Left renal pelvis (tissue), 4 donors: ENCODE data around the gene PRKCZ. TPM values are rescaled to one million over a fixed set of nuclear protein-coding genes. Genes with fewer than 3 reads are reported as not detected.

Source experiments
- DNase-seq, 4 donors: peaks; one replicate each; pipeline ENCODE4 v3.0.0-alpha.2; 2013; ENCODE audit warnings: low read depth in 4 of 4, low spot score in 3 of 4
- polyA plus RNA-seq, 4 donors: library from polyadenylated mRNA; unstranded; fragments of 120-200 nt; gene quantifications; one replicate each; pipeline ENCODE4 v1.2.1, GENCODE V29; 2013; ENCODE audit not compliant: insufficient read length in 4 of 4

The PRKCZ gene
- polyA plus RNA-seq, 4 donors, result 7.2 to 35.9 (median 32.7) TPM

DNA sequence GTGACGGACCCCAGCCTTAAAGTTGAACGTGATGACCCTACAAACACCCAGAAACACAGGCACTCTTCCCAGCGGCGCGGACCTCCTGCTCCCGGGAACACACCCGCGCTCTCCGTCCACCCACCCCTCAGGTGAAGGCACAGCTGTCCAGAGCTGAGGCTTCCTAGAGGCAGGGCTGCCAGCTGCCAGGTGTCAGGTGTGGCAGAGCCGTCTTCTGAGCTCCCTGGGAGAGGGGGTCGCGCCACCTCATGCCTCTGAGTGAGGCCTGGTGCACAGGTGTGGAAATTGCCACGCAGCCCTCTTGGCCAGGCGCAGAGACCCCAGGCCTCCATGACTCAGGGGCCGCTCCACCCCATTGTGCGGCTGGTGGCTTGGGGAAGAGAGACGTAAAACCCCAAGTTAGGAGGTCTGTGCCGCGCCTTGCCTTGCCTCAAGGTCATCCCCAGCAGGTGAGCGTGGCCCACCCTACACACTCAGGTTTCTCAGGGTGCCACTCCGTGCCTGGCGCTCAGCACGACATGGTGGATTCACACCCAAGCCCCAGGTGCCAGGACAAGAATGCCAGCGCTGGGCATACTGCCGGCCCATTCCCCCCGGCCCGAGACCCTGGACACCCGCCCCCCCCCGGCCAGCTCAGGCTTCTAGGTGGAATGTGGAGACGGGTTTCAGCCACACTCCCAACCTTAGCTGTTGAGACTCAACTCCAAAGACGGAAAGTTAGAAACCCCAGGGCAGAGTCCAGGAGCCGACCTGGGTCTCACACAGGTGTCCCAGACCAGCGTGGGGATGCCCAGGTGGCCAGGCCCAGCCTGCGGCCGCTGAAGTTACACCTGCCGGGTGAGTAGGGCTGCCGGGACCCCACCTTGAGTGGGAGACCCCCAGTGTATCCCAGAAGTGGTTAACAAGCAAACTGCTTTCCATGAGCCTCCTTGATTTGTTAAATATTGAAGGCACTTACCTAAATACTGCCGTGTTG lies 136.0 kb downstream of the PRKCZ start:
- DNase-seq, result no peak

DNA sequence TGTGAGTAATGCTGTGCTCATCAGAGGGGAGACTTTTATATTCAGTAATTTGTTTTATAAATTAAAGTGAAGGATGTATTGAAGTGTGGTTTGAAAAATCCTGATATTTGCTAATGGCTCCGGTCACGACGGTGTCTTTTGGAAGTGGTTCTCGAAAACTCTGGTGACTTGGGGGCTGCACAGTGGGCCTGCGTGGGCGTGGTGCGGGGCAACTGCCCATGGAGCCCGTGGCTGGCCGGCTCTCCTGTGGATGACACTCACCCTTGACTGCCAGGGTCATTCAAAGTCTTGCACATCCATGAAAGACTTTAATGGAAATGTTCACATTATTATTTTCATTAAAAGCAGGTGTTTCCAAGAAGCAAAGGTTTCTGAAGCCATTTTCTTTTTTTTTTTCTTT lies 136.7 kb downstream of the PRKCZ start:
- no peak for DNase-seq

DNA sequence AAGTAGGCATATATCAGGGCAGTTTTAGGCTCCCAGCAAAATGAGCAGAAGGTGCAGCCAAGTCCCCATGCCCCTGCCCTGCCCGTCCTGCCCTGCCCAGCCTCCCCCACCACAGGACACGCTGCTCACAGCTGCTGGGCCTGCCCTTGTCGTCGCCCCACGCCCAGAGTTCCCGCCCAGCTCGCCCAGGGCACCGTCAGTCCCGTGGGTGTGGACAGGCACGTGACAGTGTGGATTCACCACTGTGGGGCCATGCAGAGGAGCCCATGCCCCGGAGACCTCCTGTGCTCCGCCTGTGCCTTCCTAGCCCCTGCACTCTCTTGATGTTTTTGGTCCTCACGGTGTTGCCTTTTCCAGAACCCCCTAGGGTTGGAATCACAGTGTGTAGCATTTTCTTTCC lies 137.4 kb downstream of the PRKCZ start:
- no peak for DNase-seq

DNA sequence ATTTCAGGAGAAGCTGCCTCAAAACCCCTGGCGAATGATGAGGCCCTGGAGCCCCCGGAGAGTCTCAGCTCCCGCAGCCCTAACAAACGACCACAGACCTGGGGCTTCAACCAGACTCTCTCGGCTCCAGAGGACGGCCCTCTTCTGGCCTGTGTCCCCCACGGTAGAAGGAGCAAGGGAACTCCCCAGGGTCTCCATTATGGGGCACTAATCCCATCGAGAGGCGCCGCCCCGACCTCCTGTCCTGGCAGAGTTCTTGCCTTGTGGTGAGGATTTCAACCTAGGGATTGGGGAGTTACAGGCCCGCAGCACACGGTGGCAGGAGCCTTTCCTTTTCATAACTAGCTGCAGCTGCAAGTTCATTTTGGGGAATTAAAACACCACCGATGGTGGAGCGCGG lies 138.1 kb downstream of the PRKCZ start:
- no peak for DNase-seq

DNA sequence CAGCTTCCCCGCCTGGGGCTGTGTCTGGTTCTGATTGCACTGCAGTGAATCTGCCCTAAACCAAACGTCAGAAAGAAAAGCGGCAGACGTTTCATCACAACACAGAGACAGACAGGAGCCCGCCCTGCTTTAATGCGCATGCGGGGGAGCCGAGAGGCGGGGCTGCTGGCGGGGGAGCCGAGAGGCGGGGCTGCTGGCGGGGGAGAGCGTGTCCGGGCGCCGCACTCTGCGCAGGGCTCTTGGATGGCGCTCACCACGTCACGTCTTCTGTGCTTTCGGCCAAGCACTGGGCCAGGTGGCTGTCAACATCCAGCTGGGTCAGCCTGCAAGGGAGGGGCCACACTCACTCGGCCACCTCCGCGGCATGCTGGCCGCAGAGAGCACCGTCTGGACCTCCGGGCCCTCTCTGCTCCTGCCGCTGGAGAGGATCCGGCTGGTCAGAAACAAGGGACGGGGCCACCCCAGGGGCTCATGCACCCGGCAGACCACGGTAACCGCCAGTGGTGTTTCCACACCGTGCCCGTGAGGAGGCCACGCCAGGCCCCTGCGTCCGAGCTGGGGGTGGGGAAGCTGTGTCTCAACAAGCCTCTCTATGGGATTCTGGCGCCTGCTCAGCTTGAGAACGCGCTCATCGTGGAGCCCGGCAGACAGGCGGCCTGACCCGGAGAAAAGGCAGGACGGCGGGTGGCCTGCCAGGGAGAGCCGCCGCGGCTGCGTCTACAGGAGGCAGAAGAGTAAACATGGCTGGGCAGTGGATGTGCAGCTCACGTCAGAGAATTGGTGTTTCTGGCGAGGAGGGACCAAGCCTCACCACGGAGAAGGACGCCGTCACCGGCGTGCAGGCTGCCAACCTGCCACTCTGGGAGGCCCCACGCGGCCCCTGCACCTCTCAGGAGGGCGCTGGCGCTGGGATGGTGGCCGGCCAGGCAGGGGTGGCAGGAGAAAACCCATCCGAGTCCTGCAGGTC lies 139.5 kb downstream of the PRKCZ start:
- DNase-seq, result peak in 2 of 4 donors; percentile 83 to 87

DNA sequence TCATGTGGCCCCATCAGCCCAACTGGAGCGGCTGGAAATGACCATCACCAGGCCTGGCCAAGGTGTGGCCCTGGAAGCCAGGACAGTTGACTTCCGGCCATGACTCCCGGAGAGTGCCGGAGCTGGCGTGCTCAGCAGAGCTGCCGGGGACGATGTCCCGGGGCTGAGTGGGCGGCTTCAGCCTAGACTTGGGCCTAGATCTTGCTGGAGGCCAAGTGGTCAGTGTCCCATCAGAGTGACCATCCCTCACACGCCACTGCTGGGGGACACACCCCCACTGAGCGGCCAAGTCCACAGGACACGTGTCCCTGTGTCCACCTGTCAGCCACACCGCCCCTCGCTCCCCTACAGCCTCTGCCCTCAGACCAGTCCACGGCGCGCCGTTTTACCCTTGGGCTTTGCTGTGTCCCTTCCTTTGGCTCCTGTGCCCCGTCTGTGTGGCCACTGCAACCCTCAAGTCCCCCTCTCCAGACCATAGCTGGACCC lies 140.3 kb downstream of the PRKCZ start:
- no peak for DNase-seq

DNA sequence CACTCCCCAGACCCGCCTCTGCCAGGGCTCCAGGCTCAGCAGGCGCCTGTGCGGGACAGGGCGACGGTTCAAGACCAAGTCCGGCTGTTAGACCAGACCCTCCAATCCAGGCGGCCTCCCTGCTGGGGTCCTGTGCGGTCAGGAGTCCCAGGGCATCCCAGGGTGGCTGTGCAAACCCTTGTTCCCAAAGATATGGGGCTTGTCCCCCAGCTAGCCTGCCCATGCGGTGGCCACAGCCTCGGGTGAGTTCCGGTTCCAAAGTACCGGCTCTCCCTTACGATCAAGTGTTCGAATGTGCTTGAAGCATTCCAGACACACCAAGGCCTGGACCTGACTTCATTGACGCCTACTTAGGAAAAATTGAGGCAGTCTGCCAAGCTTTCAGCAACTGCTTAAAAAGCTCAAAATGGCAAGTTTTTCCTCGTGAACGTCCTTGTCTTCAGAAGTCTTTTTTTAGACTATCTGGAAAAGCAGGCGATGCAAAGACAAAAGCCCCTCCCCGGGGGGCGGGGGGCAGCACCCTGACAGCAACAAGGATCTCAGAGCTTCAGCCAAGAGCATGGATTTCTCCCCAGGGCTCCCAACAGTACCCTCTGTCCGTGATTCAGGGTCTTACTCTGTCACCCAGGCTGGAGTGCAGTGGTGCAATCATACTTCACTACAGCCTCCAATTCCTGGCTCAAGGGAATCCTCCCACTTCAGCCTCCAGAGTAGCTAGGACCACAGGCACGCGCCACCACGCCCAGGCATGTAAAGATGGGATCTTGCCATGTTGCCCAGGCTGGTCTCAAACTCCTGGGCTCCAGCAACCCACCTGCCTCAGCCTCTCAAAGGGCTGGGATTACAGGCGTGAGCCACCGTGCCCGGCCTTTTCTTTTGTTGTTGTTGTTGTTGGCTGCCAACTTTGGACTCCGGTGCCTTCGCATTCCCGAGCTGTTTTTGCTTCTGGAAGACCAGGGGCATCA lies 142.1 kb downstream of the PRKCZ start:
- DNase-seq, result no peak

DNA sequence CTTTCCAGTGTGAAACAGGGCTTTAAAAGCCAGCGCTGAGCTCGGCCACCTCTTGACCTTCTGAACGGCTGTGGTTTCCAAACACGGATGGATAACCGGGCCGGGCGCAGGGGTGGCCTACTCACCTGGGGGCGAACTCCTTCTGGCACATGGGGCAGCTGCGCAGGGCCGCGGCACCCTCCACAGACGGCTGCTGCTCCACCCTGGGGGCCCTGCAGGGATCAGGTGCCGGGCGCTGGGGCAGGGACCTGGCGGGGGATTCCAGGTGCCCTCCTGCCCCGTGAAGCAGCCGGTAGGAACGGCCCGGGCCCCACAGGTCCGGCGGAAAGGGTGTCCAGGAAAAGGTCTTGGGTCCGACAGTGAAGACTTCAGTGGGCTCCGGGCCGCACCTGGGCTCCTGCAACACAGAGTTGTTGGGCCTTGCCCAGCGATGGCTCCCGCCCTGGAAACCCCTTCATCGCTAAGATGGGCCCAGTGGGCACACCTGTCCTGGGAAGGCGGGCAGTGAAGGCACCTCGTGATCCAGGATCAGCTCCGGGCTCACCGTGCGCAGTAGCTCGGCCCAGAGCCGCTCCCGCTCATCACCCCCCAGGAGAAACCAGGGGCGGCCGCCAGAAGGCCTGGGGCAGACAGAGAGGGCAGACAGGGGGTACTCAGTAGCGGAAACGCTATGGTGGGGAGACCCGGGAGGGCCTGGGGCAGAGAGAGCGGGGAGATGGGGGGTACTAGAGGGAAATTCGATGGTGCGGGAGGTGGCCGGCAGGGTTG lies 143.5 kb downstream of the PRKCZ start:
- DNase-seq, result no peak

DNA sequence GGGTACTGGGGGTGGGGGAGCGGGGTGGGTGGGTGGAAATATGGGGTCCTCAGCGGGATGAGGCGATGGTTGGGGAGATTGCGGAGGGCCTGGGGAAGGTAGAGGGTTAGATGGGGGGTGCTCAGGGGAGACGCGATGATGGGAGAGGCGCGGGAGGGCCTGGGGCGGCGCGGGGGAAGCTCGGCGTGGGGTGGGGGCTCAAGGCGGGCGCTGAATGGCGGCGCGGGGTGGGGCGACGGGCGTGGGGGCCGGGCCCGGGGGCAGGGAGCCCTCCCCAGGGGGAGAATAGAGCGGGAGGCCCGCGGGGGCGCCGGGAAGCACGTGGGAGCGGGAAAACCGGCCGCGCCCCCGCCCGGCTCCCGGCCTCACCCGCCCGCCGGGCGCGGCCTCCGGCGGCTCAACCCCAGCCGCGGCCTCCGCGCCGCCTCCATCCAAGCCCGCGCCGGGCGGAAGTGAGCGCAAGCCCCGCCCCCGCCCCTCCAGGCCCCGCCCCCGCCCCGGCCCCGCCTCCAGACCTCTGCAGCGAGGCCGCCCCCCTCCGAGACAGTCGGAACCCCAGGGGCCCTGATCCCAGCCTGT lies 144.2 kb downstream of the PRKCZ start, which contains the start of gene FAAP20:
Gene FAAP20 (minus strand): TSS at position 454 of the 579 bp plus-strand sequence. CDS start 23 bp downstream, at position 431.
- no peak for DNase-seq

DNA sequence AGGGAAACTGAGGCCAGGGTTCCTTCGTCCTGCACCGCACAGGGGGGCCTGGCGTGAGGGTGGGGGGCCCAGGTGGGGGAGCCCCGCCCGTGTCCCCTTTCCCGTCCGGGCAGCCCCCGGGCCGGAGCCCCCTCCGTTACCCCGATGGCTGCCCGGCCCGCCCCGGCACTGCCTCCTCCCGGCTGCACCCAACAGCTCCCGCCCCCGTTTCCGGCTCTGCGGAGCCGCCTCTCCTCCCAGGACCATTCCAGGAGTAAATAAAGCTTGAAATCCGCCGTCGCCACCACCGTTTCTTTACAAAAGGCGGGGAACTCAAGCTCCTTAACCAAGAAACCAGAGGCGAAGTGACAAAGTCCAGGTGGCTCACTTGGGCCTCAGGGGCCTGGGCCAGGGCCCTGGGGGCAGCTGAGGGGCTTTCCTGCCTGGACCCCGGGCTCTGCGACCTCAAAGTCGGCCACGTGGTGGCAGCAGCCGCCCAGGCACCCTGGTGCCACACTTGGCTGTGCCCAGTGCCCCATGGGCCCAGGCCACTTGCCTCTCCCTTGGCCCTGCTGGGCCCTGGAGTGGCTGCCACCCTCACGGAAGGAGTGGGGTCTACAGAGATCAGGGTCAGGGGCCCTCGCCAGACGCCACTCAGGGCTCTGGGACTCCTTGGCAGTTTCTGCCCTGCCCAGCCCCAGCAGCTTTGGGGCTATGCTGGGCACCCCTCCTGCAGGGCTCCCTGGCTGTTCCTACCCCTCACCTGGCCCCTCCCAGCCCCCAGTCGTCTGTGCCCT lies 144.9 kb downstream of the PRKCZ start:
- no peak for DNase-seq

DNA sequence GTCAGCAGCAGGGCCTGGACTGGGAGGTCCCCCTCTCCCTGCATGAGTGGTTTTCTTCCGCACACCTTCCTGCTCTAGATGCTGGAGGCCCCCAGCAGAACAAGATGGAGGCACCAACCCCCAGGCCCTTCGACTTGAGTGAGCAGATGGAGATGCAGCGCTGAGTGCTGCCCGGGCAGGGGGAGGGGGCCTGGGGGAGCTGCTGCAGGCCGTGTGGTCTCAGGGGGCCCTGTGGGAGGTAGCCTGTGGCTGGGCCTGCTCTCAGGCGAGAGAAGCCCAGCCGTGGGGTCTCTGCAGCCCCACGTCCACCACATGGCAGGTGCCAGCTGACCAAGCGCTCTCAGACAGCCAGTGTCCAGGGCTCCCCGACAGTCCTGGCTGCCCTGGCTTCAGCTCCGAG lies 145.6 kb downstream of the PRKCZ start:
- DNase-seq, result no peak

DNA sequence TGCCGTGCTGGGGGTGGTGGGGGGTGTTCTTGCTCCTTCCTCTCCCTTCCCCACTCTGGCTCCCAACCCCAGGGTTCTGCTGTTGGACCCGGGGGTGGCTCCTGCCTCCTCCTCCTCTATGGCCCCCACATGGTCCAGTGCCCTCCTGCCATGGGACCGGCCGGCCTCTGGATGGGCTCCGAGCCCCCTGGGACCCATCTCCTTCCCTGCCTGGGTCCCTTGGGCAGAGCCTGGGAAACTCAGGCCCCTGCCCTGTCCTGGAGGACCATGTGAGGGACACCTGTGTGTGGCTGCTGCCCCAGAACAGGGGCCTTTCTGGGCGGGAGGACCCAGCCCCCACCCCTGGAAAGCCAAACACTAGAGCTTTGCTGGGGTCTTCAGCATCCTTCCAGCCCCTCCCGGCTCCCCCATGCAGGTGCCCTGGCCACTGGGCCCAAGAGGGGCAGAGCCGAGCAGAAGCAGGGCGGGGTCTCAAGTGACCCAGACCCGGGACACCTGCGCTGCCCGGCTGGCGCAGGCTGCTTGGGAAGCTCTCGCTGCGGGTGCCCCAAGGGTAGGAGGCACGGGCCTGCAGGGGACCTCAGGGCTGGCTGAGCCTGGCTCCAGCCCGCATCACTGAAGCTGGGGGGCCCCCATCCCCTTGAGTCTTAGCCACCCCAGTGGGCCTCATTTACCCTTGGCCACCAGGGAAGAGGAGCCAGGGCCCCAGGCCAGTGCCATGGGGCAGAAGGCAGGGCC lies 146.9 kb downstream of the PRKCZ start:
- DNase-seq, result no peak

DNA sequence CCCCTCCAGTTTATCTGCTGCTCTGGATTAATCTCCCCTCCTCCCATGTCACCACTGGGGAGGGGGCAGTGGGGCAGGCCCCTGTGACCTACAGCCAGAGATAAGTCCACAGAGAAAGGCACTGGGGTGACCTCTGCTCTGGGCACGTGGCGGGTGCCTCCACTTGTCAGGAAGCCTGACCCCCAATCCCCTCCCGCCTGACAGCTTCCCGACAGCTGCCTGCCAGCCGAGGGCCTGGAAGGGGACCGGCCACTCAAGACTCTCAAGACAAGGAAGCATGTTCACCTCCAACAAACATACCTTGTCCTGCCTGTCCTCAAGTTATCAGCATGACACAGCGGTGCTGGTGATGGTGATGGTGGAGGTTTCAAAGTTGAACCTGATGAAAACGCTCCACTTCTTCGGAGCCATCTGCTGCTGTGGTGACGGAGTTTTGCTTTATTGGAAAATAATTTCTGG lies 147.5 kb downstream of the PRKCZ start:
- DNase-seq, result no peak

DNA sequence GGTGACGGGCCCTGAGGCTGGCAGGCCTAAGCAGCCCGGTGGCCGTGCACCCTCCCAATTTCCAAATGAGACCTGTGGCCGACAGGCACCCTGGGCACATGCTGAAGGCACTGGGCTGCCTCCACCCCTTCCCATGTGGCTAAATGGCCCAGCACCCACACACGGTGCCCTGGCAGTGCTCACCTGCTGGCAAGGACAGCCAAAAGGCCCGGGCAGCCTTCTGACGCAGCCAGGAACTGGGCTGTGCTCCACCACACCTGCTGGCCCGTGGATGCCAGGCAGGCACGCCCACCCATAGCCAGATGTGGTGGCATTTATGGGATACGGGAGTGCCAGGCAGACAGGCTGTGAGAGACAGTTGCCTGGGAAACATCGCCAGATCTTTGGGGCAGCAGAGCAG lies 148.4 kb downstream of the PRKCZ start:
- DNase-seq, result no peak

DNA sequence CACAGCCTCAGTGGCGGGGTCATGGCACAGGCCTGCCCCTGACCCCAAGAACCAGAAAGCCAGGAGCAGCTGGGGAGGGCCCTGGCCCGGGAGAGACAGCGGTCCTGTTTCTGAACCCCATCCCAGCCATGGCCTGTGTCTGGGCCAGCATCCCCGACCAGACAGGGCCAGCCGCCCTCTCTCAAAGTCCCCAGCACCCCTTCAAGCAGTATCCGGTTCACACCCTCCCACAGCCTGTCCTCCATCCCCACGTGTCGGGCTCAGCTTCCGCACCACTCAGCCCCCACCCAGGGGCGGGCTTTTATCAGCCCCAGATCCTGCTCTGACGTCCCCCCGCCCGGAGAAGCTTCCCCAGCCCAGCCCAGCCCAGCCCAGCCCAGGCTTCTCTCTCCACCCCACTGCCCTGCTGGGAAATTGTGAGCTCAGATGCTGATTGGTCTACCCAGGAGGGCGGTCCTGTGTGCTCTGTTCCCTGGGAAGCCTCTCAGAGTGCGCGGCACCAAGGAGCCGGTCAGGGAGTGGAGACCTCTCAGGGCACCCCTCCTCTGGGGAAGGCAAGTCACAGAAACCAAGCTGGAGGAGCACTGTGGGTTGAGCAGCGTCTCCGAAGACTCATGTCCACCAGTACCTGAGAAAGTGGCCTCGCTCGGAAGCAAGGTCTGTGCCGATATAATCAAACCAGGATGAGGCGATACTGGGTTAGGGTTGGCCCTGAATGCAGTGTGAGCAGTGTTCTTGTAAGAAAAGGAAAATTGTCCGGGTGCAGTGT lies 149.0 kb downstream of the PRKCZ start:
- DNase-seq, result no peak

DNA sequence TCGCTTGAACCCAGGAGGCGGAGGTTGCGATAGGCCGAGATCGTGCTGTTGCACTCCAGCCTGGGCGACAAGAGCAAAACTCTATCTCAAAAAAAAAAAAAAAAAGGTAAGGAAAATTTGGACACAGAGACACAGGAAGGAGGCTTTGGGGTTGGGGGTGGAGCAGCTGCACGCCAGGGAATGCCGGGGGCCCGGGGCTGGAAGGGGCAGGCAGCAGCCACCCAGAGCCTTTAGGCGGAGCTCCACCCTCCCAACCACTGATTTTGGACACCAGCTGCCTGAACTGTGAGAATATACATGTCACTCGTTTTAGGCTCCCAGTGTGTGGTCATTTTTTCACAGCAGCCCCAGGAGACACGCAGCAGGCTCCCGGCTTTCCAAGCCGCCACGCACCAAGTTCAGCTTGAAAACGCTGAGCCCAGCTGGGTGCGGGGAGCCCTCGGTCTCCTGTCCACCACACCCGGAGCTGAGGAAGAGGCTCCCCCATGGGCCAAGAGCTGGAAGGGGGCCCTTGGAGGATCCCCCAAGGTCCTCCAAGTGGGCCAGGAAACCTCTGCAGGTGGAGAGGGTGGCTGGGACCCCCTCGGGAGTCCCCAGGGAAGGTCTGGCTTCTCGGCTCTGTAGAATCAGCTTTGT lies 150.2 kb downstream of the PRKCZ start:
- DNase-seq, result no peak
